AG09319 (cell line): ENCODE measurements around the gene OLFML2A.

Experiments
- DNase-seq: peaks from one replicate; pipeline ENCODE4 v3.0.0-alpha.2; 2010; ENCODE audit warnings: low read depth; ENCODE audit errors: extremely low read depth
- CTCF ChIP-seq: IDR thresholded peaks from 2 replicates; pipeline ENCODE4 v1.5.1; 2011; ENCODE audit warnings: low read depth, mild to moderate bottlenecking, inconsistent platforms, low read length, moderate library complexity

The OLFML2A gene

DNA sequence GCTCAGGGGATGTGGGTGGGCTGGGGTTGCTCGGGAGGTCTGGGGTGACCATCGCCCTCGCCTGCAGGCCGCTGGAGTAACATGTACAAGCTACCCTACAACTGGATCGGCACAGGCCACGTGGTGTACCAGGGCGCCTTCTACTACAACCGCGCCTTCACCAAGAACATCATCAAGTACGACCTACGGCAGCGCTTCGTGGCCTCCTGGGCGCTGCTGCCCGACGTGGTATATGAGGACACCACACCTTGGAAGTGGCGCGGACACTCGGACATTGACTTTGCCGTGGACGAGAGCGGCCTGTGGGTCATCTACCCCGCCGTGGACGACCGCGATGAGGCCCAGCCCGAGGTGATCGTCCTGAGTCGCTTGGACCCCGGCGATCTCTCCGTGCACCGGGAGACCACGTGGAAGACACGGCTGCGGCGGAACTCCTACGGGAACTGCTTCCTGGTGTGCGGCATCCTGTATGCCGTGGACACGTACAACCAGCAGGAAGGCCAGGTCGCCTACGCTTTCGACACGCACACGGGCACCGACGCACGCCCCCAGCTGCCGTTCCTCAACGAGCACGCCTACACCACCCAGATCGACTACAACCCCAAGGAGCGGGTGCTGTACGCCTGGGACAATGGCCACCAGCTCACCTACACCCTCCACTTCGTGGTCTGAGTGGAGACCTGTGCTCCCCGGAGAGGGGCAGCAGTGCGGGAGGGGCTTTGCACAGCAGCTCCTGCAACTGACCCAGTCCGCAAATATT, 33.0 kb downstream of the OLFML2A start:
- TF ChIP-seq CTCF: no peak
- DNase-seq: no peak

GRCh38 chr9:124810663-124811355, 33.9 kb downstream of the OLFML2A start:
- no peak for TF ChIP-seq CTCF
- no peak for DNase-seq

- TF ChIP-seq CTCF: no peak; the same call in 1 of the 2 replicates
- DNase-seq: no peak
Measured at GRCh38 chr9:124812441-124812876, 35.5 kb downstream of the OLFML2A start.

GRCh38 chr9:124813041-124813440, 36.1 kb downstream of the OLFML2A start:
- TF ChIP-seq CTCF: no peak
- no peak for DNase-seq

GRCh38 chr9:124813501-124814163, 36.7 kb downstream of the OLFML2A start:
- no peak for DNase-seq
- TF ChIP-seq CTCF: no peak

DNA sequence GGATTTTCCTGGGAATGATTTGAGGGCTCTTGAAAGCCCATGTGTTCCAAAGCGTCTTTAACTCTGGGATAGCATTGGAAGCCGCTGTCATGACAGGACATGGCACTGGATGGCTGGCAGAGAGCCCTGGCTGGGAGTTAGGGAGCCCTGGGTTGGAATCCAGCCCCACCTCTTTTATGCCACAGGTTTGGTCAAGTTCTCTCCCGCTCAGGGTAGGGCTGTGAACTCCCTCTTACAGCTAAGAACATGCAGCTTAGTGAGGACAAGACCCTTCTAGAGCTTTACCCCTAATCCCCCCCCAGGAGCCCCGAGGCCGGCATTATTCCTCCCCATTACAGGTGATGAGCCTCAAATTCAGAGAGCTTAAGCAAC, 37.2 kb downstream of the OLFML2A start:
- no peak for DNase-seq
- no peak for TF ChIP-seq CTCF

DNA sequence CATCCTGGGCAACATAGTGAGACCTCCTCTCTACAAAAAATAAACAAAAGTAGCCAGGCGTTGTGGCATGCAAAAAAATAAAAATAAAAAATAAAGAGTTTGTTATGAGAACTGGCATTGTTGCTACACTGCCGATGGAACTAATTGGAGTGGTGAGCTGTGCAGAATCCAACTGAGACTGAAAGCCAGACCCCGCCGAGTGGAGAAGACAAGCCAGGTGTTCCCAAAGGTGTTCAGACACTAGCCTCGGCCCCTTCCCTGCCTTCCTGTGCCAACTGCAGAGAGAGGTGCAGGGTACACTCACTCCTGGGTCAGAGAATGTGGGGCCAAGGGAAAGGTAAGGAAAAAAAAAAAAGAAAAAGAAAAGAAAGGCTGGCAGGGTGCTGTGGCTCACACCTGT, 38.7 kb downstream of the OLFML2A start:
- TF ChIP-seq CTCF: no peak

More for the DNA sequence above, 38.7 kb downstream of the OLFML2A start:
- DNase-seq: no peak
